Neuron (in vitro differentiated cells): ENCODE results near the gene IP6K2.
"Not testable (repeated sequence)": the region's sequence is repeated elsewhere in the genome, so short reads cannot be mapped to it uniquely, and the experiment has no call there.

Experiments
- H2AFZ ChIP-seq: one replicate; pipeline ENCODE4 v1.6.1; 2013; ENCODE audit warnings: low read depth, mild to moderate bottlenecking, inconsistent platforms, low read length, moderate library complexity
- H3K27me3 ChIP-seq: one replicate; pipeline ENCODE4 v1.6.1; 2013; ENCODE audit warnings: low read length; ENCODE audit not compliant: insufficient read depth
- H3K36me3 ChIP-seq: one replicate; pipeline ENCODE4 v1.6.1; 2013; ENCODE audit warnings: low read length; ENCODE audit not compliant: insufficient read depth
- H3K4me1 ChIP-seq: one replicate; pipeline ENCODE4 v1.6.1; 2013; ENCODE audit warnings: low read length; ENCODE audit not compliant: insufficient read depth
- H3K4me3 ChIP-seq: 2 replicates; pipeline ENCODE4 v1.5.1; 2013; ENCODE audit warnings: mild to moderate bottlenecking, low read length, moderate library complexity
- H3K9me3 ChIP-seq: one replicate; pipeline ENCODE4 v1.6.1; 2013; ENCODE audit warnings: low read length

The IP6K2 gene, protein sequence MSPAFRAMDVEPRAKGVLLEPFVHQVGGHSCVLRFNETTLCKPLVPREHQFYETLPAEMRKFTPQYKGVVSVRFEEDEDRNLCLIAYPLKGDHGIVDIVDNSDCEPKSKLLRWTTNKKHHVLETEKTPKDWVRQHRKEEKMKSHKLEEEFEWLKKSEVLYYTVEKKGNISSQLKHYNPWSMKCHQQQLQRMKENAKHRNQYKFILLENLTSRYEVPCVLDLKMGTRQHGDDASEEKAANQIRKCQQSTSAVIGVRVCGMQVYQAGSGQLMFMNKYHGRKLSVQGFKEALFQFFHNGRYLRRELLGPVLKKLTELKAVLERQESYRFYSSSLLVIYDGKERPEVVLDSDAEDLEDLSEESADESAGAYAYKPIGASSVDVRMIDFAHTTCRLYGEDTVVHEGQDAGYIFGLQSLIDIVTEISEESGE

DNA sequence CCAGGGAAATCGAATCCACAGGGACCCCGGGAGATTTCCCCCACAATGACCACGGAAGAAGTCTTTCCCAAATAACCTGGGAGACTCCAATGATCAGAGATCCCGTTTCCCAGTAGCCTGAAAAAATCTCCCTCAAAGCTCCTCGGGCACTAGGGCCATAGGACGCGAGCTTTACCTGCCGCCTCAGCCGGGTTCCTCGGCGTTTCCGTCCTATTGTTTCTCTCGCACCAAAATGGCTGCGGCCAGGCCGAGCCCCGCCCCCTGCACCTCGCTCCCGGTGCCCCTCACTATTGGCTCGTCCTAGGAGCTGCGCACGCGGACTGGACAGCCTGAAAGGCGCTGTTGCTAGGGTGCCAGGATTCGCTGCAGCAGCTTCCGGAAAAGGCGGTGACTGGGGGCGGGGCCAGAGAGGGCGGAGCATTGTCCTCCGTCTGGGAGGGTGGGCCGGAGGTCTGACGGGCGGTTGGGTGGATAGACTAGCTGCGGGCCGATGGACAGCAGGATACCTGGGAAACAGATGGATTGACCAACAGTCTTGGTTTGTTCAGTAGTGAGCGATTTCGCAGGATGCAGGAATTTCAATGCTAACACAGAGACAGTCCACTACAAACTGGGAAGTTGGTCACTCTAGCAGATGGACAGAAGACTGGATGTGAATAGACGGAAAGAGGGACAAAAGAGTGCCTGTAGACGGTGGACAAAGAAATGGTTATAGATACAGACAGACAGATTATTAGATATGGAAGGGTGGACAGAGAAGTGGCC, at the start of gene IP6K2:
Gene IP6K2, minus strand, starts transcription at position 240 of the 765 bp plus-strand sequence. CDS start 21,930 bp downstream, outside the sequence.
- H2AFZ ChIP-seq = peak within 1 kb of the TSS; percentile 6
- H3K4me1 ChIP-seq = peaks cover 16% of the 10 kb centered on the region
- no peaks in the 10 kb centered on the region for H3K27me3 ChIP-seq
- H3K36me3 ChIP-seq = peaks cover 23% of the 10 kb centered on the region
- H3K4me3 ChIP-seq = peak within 1 kb of the TSS; percentile 96
- H3K9me3 ChIP-seq = no peaks in the 10 kb centered on the region

DNA sequence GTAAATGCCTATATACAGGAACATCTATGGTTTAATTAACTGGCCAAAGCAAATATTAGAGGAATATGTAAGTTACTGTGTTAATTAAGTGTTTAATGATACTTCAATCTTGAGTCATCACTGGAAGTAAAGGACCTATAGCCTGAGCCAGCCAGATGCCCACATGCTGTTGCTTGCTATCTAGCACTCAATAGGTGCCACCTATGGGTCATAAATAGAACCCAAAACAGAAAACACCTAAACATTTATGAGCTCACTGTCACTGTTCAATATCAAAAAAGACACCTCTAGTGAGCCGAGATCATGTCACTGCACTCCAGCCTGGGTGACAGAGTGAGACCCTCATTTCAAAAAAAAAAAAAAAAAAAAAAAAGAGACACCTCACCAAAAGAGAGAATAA, 48.4 kb upstream of the IP6K2 start:
- H2AFZ ChIP-seq = no peak overlapping the region
- H3K9me3 ChIP-seq = no peaks in the 10 kb centered on the region
- no peaks in the 10 kb centered on the region for H3K27me3 ChIP-seq
- peaks cover 7% of the 10 kb centered on the region for H3K4me1 ChIP-seq
- H3K4me3 ChIP-seq = no peak overlapping the region
- peaks cover 11% of the 10 kb centered on the region for H3K36me3 ChIP-seq

DNA sequence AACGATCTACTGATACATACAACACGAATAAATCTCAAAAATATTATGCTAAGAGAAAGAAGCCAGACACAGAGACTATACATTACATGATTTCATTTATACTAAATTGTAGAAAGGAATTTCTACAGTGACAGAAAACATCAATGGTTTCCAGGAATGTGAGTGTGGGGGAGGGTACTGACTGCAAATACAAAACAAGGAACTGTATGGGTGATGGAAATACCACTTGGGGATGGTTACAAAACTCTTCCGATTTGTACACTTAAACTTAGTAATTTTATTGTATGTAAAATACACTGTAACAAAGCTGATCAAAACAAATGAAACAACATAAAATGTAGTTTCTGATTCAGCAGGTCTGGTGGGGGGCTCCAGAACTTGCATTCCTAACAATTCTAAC, 45.8 kb upstream of the IP6K2 start:
- Histone ChIP-seq H3K4me3 (no peak overlapping the region), H3K9me3 (no peaks in the 10 kb centered on the region), H3K36me3 (peaks cover 11% of the 10 kb centered on the region), H3K4me1 (no peaks in the 10 kb centered on the region), H3K27me3 (no peaks in the 10 kb centered on the region), H2AFZ (no peak overlapping the region)

DNA sequence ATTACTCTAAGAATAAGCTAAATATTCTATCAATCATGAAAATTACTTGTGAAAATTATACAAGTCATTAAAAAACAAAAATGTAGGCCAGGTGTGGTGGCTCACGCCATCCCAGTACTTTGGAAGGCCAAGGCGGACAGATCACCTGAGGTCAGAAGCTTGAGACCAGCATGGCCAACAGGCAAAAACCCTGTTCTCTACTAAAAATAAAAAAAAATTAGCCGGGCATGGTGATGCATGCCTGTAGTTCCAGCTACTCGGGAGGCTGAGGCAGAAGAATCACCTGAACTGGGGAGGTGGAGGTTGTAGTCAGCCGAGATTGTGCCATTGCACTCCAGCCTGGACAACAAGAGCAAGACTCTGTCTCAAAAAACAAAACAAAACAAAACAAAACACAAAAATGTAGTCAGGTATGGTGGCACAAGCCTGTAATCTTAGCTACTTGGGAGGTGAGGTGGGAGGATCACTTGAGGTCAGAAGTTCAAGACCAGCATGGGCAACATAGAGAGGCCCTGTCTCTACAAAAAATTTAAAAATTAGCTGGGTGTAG, 43.0 kb upstream of the IP6K2 start:
- H3K36me3 ChIP-seq, H3K27me3 ChIP-seq, H2AFZ ChIP-seq, H3K9me3 ChIP-seq, H3K4me3 ChIP-seq: not testable (repeated sequence)
- peaks cover 12% of the 10 kb centered on the region for H3K4me1 ChIP-seq

DNA sequence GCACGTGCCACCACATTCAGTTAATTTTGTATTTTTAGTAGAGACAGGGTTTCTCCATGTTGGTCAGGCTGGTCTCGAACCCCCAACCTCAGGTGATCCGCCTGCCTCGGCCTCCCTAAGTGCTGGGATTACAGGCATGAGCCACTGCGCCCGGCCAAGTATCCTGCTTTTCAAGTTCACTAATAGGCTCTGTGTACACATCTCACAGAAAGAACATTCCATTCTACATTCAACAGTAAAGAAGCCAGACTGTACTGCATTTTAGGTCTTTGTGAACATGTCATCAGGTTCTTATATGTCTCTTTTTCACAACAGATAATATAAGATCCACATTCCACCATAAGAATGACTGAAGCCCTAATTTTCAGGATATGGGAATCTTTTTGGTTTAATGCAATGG, 42.5 kb upstream of the IP6K2 start:
- not testable (repeated sequence) for H3K27me3 ChIP-seq, H3K9me3 ChIP-seq, H3K4me3 ChIP-seq, H2AFZ ChIP-seq, H3K36me3 ChIP-seq
- H3K4me1 ChIP-seq = peaks cover 12% of the 10 kb centered on the region

DNA sequence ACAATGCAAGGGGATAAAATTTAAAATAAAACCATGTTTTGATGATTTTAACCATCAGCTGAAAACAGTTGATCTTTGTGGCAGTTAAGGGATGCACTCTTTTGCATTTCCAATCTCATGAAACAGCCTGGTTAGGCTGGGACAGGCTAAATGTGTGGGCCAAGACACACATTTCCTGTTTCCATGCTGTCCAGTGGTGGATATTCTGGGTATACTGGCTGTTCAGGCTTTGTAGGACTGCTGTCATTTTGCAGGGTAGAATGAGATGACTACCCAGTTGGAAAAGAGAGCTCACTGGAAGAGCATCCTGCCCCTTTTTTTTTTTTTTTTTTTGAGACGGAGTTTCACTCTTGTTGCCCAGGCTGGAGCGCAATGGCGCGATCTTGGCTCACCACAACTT, 42.0 kb upstream of the IP6K2 start:
- Histone ChIP-seq H3K4me1 (peaks cover 12% of the 10 kb centered on the region), H2AFZ (no peak overlapping the region), H3K9me3 (no peaks in the 10 kb centered on the region), H3K4me3 (no peak overlapping the region), H3K36me3 (peaks cover 3% of the 10 kb centered on the region), H3K27me3 (no peaks in the 10 kb centered on the region)

DNA sequence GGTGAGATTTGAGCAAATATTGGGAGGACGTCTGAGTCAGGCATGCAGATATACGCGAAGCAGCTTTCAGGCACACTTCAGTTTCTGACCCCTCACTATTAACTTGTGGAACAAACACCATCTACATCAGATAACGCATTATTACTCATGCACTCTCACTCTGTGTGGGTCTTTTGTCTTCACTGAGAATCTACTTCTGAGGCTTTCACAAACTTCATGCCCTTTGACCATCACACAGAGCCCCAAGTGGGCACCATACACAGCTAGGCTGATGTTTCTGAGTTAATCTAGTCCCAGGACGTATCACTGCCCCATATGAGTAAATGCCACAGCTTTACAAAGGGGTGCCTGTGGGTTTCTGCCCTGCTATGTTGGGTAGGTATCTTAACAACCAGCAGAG, 39.6 kb upstream of the IP6K2 start:
- Histone ChIP-seq H2AFZ (no peak overlapping the region), H3K4me1 (peaks cover 12% of the 10 kb centered on the region), H3K9me3 (no peaks in the 10 kb centered on the region), H3K4me3 (no peak overlapping the region), H3K36me3 (peaks cover 6% of the 10 kb centered on the region), H3K27me3 (no peaks in the 10 kb centered on the region)

DNA sequence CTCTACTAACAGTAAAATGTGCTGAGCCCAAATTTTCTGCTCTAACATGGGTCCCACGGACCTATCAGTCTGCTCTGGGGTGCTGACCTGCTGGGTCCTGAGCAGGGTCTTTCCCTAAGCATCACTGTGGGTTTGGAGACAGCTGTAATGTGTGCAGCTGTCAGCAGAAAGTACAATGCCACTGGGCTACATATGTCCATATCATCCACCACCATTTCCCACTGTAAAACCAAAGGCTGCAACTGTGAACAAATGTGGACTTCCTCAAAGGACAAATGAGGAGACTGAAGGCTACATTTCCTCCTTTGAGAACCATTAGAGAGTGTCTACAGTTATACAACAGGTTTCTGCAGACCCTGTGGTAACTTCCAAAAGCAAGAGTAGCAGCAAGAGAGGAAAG, 33.8 kb upstream of the IP6K2 start:
- H3K4me3 ChIP-seq = no peak overlapping the region
- H3K9me3 ChIP-seq = no peaks in the 10 kb centered on the region
- H3K4me1 ChIP-seq = peaks cover 5% of the 10 kb centered on the region
- peaks cover 16% of the 10 kb centered on the region for H3K36me3 ChIP-seq
- H3K27me3 ChIP-seq = no peaks in the 10 kb centered on the region
- H2AFZ ChIP-seq = no peak overlapping the region

DNA sequence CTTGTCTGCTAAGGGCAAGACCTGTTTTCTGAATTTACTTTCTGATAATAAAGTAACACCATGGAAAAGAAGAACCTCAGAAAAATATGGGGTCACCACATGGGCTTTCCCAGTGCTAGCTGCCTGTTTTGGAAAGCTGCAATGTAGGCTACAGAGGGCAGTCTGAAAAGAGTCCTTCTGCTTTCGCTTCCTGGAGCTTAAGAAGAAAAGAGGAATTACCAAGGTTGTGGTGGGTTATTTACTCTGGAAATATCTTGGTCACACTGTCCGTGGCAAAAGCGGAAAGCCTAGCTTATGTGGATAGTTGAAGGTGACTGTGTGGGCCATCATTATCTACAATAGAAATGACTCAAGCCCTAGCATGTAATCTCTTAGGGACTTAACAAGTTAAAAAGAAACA, 31.7 kb upstream of the IP6K2 start:
- H3K27me3 ChIP-seq = no peaks in the 10 kb centered on the region
- no peak overlapping the region for H2AFZ ChIP-seq
- peaks cover 5% of the 10 kb centered on the region for H3K4me1 ChIP-seq
- H3K4me3 ChIP-seq = no peak overlapping the region
- peaks cover 16% of the 10 kb centered on the region for H3K36me3 ChIP-seq
- H3K9me3 ChIP-seq = no peaks in the 10 kb centered on the region

DNA sequence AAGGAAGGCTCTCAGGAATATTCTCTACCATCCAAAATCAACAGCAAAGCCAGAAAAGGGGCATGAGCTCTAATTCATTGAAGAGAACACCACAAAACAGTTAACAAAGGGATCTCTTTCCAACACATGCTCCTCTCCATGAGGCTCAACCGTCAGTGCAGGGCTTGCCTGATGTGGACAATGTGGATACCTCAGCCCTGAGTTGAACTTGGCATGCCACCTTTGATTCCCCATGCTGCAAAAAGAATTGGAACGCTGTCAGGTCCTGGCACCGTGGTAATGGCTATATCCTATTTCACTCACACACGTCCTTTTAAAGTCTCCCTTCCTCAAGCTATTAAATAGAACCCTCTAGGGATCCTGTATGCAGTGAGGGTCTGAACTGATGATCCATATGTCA, 30.7 kb upstream of the IP6K2 start:
- Histone ChIP-seq H3K4me1 (peaks cover 5% of the 10 kb centered on the region), H3K4me3 (no peak overlapping the region), H2AFZ (no peak overlapping the region), H3K27me3 (no peaks in the 10 kb centered on the region), H3K36me3 (peaks cover 16% of the 10 kb centered on the region), H3K9me3 (no peaks in the 10 kb centered on the region)

DNA sequence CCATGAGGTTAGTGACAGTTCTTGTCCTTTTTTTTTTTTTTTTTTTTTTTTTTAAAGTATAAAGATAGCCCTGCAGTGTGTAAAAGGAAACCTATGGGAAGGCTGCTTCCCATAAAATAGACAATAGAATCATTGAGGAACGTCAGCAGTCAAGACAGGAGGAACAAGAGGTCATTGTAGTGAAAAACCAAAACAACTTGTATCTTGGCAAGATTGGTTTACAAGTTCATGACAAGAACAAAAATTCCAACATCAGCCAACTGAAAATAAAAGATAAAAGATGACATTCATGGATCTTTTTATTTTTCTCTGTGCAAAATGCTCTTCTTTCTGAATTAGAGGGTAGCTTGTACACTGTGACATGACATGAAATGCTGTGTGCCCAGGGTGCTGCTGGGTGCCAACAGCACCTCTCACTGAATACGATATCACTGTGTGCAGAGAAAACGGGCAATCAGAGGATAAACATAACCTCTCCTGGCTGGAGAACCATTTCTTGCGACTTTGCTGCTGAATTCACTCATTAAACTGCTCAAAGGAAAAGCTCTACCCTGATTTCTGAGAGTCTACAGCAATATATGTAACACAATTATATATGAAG, 30.1 kb upstream of the IP6K2 start:
- Histone ChIP-seq H3K27me3 (no peaks in the 10 kb centered on the region), H3K4me3 (no peak overlapping the region), H3K9me3 (no peaks in the 10 kb centered on the region), H2AFZ (no peak overlapping the region), H3K4me1 (peaks cover 5% of the 10 kb centered on the region), H3K36me3 (peaks cover 14% of the 10 kb centered on the region)

DNA sequence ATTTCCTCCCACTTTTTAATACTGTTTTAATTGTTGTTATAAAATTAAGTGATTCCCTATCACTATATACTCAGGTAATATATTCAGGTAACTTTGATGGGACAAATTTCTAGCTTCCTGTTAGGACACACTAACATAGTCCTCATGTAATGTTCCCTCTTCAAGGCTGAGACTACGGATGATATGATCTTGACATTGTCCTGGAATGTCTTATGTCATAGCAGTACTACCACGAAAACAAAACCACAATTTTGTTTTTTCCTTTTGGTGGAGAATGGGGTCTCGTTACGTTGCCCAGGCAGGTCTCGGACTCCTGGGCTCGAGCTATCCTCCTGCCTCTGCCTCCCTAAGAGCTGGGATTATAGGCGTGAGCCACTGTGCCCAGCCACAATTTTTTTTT, 26.8 kb upstream of the IP6K2 start:
- Histone ChIP-seq H3K9me3 (no peaks in the 10 kb centered on the region), H3K36me3 (peaks cover 5% of the 10 kb centered on the region), H2AFZ (no peak overlapping the region), H3K27me3 (no peaks in the 10 kb centered on the region), H3K4me3 (no peak overlapping the region), H3K4me1 (peaks cover 9% of the 10 kb centered on the region)

DNA sequence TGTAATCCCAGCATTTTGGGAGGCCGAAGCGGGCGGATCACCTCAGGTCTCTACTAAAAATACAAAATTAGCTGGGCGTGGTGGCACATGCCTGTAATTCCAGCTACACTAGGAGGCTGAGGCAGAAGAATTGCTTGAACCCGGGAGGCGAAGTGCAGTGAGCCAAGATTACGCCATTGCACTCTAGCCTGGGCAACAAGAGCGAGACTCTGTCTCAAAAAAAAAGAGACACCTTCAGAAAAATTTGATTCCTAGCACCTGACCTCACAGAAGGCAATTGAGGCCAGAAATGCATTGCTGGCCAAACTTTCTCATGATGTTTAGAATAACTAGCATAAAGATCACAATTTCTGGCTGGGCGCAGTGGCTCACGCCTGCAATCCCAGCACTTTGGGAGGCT, 24.2 kb upstream of the IP6K2 start:
- H3K4me3 ChIP-seq, H3K4me1 ChIP-seq, H2AFZ ChIP-seq, H3K9me3 ChIP-seq, H3K36me3 ChIP-seq, H3K27me3 ChIP-seq: not testable (repeated sequence)
